GM12878 (cell line): ENCODE measurements around the gene MAFF. TPM values are rescaled to one million over a fixed set of nuclear protein-coding genes. Genes with fewer than 3 reads are reported as not detected.

Experiments
- ATAC-seq: fragments of 200-7000 bp; cut with Tn5 transposase; 3 replicates; pipeline ENCODE4 v1.9.1; 2020; ENCODE audit warnings: mild to moderate bottlenecking, moderate library complexity
- BruUV-seq: library from RNA; stranded (reverse); fragments of 400-500 nt; replicated peaks from 2 replicates; lab custom pipeline; 2021; lab: Mats Ljungman, UMichigan
- CTCF ChIA-PET: fragments of 300-600 bp; sonication (Branson Sonifier 250); formaldehyde crosslinking; extraction: SDS; loops from one replicate; lab custom pipeline; 2021; ENCODE audit warnings: inconsistent platforms; lab: Yijun Ruan, JAX
- POLR2A ChIA-PET: fragments of 350-600 bp; formaldehyde crosslinking; extraction: SDS; loops from one replicate; lab custom pipeline; 2021; ENCODE audit warnings: inconsistent platforms; lab: Charles Lee
- RAD21 ChIA-PET: fragments of 300-600 bp; sonication (Branson Sonifier 250); formaldehyde crosslinking; loops from one replicate; lab custom pipeline; 2023; ENCODE audit warnings: antibody characterized with exemption; ENCODE audit not compliant: unreplicated experiment; lab: Charles Lee
- SMC1A ChIA-PET: fragments of 300-600 bp; sonication (Branson Sonifier 250); formaldehyde crosslinking; loops from one replicate; lab custom pipeline; 2023; ENCODE audit not compliant: unreplicated experiment, uncharacterized antibody; lab: Charles Lee
- DNase-seq: peaks from one replicate; pipeline ENCODE4 v3.0.0-alpha.2; 2011; ENCODE audit warnings: low read depth, low spot score
- FAIRE-seq: peaks from 3 replicates; lab custom pipeline; 2011; peaks lifted over from hg19 to GRCh38; lab: Jason Lieb, UNC
- H2AFZ ChIP-seq: 2 replicates; pipeline ENCODE4 v1.6.0; 2011; ENCODE audit warnings: low read depth, low read length, control low read depth; ENCODE audit not compliant: control insufficient read depth
- H3K27ac ChIP-seq: 2 replicates; pipeline ENCODE4 v1.5.1; 2011; ENCODE audit warnings: control low read depth; ENCODE audit not compliant: control insufficient read depth, insufficient read depth
- H3K27me3 ChIP-seq, 2 experiments: replicated peaks in 1 of 2; 2 replicates each; pipeline versions ENCODE4 v1.6.0 to v1.6.1; 2011; ENCODE audit warnings: low read length in 1 of 2; ENCODE audit not compliant: control insufficient read depth in 2 of 2, insufficient read depth in 2 of 2
- H3K36me3 ChIP-seq, 2 experiments: 2 replicates each; pipeline ENCODE4 v1.5.1; 2011; ENCODE audit warnings: low read length in 1 of 2; ENCODE audit not compliant: control insufficient read depth in 2 of 2, insufficient read depth in 2 of 2
- H3K4me1 ChIP-seq: 2 replicates; pipeline ENCODE4 v1.6.1; 2011; ENCODE audit warnings: mild to moderate bottlenecking, low read length, moderate library complexity, mixed read lengths; ENCODE audit not compliant: control insufficient read depth, insufficient read depth
- H3K4me2 ChIP-seq: 2 replicates; pipeline ENCODE4 v1.6.0; 2011; ENCODE audit warnings: control low read depth; ENCODE audit not compliant: control insufficient read depth, insufficient read depth
- H3K4me3 ChIP-seq: fragments of 200-600 bp; sonication (generic); 2 replicates; pipeline ENCODE4 v1.5.1; 2016
- H3K79me2 ChIP-seq: 2 replicates; pipeline ENCODE4 v1.6.0; 2011; ENCODE audit warnings: low read length; ENCODE audit not compliant: control insufficient read depth, insufficient read depth
- H3K9ac ChIP-seq: 2 replicates; pipeline ENCODE4 v1.8.0; 2011; ENCODE audit warnings: low read length, control low read depth, mixed read lengths; ENCODE audit not compliant: control insufficient read depth, insufficient read depth
- H3K9me3 ChIP-seq: replicated peaks from 3 replicates; pipeline ENCODE4 v1.5.1; 2011; ENCODE audit warnings: mild to moderate bottlenecking, low read length; ENCODE audit not compliant: control insufficient read depth, insufficient read depth
- H4K20me1 ChIP-seq: 2 replicates; pipeline ENCODE4 v1.6.0; 2011; ENCODE audit not compliant: control insufficient read depth, insufficient read depth
- BCL11A ChIP-seq: IDR thresholded peaks from 2 replicates; pipeline ENCODE4 v1.6.1; 2011; ENCODE audit warnings: low read depth, low read length
- CBX3 ChIP-seq: fragments of 200-600 bp; sonication (generic); IDR thresholded peaks from 2 replicates; pipeline ENCODE4 v1.6.1; 2016; ENCODE audit warnings: low read depth, borderline replicate concordance
- CEBPB ChIP-seq, 2 experiments: fragments of 150-350 bp in 1 of 2; IDR thresholded peaks; 2 replicates each; pipeline ENCODE4 v1.6.1; 2012 to 2014; ENCODE audit warnings: low read depth in 2 of 2, low read length in 2 of 2, borderline replicate concordance in 1 of 2, inconsistent platforms in 1 of 2
- MYB ChIP-seq: fragments of 150-350 bp; IDR thresholded peaks from 2 replicates; pipeline ENCODE4 v1.6.1; 2014; ENCODE audit warnings: mild to moderate bottlenecking, low read depth, low read length, borderline replicate concordance
- NBN ChIP-seq: fragments of 450-650 bp; IDR thresholded peaks from 2 replicates; pipeline ENCODE4 v1.6.1; 2016
- NFYB ChIP-seq: IDR thresholded peaks from 2 replicates; pipeline ENCODE4 v1.6.1; 2011; ENCODE audit warnings: low read depth, mild to moderate bottlenecking, low read length, improper control_type of control experiment, moderate library complexity; ENCODE audit not compliant: insufficient read depth
- RAD51 ChIP-seq: fragments of 450-650 bp; IDR thresholded peaks from 2 replicates; pipeline ENCODE4 v1.6.1; 2016; ENCODE audit warnings: moderate library complexity, mild to moderate bottlenecking, inconsistent platforms
- SMAD1 ChIP-seq: fragments of 450-650 bp; IDR thresholded peaks from 2 replicates; pipeline ENCODE4 v1.6.1; 2018; ENCODE audit warnings: mild to moderate bottlenecking, low read depth; ENCODE audit not compliant: partially characterized antibody
- SPI1 ChIP-seq: IDR thresholded peaks from 2 replicates; pipeline ENCODE4 v1.6.1; 2011; ENCODE audit warnings: low read depth, mild to moderate bottlenecking, low read length, moderate library complexity, borderline replicate concordance; ENCODE audit not compliant: insufficient read depth
- WGBS: methylation state at CpG from one replicate; pipeline ENCODE4 v1.1.6; 2016; ENCODE audit warnings: low lambda C conversion rate; ENCODE audit not compliant: insufficient replicate concordance, insufficient coverage; ENCODE audit errors: missing lambda C conversion rate; 5-methylcytosine and 5-hydroxymethylcytosine counted together
- in situ Hi-C: fragments of 300-500 bp; cut with MboI; formaldehyde crosslinking; loops from 9 replicates; pipeline ENCODE4 v1.14.3; 2018; ENCODE audit warnings: mixed read lengths
- intact Hi-C: fragments of 100-400 bp; cut with micrococcal nuclease; formaldehyde crosslinking; loops from one replicate; pipeline ENCODE4 v1.14.2; 2022; ENCODE audit not compliant: unreplicated experiment
- polyA plus RNA-seq, 11 experiments: library from polyadenylated mRNA; depleted of rRNA in 4 of 11; unstranded in 6 of 11; stranded (reverse) in 5 of 11; fragments of >200 nt; fragmentation: Nextera tagmentation in 4 of 11; fragmentation: Illumina TruSeq in 1 of 11; extraction: Ambion mirVana in 4 of 11; extraction: Trizol in 1 of 11; gene quantifications; 1 replicate in 1 of 11; 2 replicates in 10 of 11; pipeline versions ENCODE4 v1.2.1 to v1.2.3, GENCODE V29; 2011 to 2016; ENCODE audit warnings: inconsistent platforms in 2 of 11, missing spikeins in 2 of 11, low read depth in 1 of 11
- total RNA-seq, 4 experiments: library from RNA; depleted of rRNA in 3 of 4; stranded (reverse); fragments of >200 nt in 3 of 4; fragmentation: Illumina TruSeq in 1 of 4; extraction: Trizol in 1 of 4; gene quantifications; 2 replicates each; pipeline versions ENCODE4 v1.2.1 to v1.2.3, GENCODE V29; 2013 to 2021
- TF ChIP-seq, protein P1 (sequence below): fragments of 450-650 bp; IDR thresholded peaks from 2 replicates; pipeline ENCODE4 v1.6.1; 2017; ENCODE audit warnings: mild to moderate bottlenecking, moderate library complexity
- TF ChIP-seq, protein P2 (sequence below): fragments of 450-650 bp; IDR thresholded peaks from 2 replicates; pipeline ENCODE4 v1.6.1; 2017; ENCODE audit warnings: mild to moderate bottlenecking, moderate library complexity
- TF ChIP-seq, protein P3 (sequence below): IDR thresholded peaks from 2 replicates; pipeline ENCODE4 v1.6.1; 2011; ENCODE audit warnings: borderline replicate concordance, low read depth, mild to moderate bottlenecking, moderate library complexity, low read length; ENCODE audit not compliant: insufficient read depth, poor library complexity, severe bottlenecking

The MAFF gene
- total and polyA plus RNA-seq, 10 of the 15 experiments (the other 5 are each of a cell fraction or from before 2014, with no cell fraction given): 0.22 to 2.3 (median 0.81) TPM; not detected in 1

DNA sequence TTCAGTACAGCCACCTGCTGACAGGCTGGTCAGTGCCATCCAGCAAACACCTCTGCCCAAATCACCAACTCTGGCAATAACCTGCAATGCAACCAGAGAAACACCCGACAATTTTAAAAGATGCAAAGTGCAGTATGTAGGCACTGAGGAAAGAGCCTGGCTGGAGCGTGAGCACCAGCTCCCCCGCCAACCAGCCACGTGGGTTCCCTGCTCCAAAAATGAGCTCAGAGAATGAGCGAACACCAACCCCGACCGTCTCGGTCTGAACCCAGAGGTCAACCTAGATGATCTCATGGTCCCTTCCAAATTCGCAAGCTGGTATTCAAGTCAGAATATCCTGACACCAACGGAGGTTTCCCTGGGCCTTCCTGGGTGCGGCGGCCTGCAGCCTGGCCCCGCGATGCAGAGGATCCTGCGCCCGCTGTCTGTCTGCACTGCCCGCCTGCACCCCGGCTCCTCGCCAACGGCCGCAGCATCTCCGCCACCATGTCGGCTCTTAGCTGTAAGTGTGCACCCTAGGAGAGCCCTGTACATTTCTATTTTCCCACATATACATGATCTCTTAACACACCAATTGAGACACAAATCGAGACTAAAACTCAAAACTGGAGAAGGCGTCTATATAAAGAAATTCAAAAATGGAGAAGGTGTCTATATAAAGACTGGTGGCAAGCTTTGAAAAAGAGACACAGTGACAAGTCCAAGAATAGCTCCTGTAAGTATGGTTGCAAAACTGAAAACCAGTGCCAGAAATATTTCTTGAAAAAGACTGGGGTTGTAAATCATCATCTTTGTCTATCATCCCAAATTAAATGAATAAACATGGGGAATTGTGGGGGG is 48.2 kb downstream of the MAFF start:
- peaks cover 3 to 8% of the 10 kb centered on the region in 2 experiments; a peak in 3 of 4 replicates for H3K36me3 ChIP-seq
- no TSS peak for BruUV-seq
- no peak overlapping the region for H3K9ac ChIP-seq
- no peak for ATAC-seq
- peaks cover under 1% of the 10 kb centered on the region; the same call in 1 of the 2 replicates for H3K4me1 ChIP-seq
- no peaks in the 10 kb centered on the region; the same call in 2 of the 3 replicates for H3K9me3 ChIP-seq
- ChIA-PET RAD21 (no interaction called here), CTCF (interaction anchor here (0.9 kb wide), 1 partner anchor 13 kb away, joined by 4 read pairs; no protein-coding TSS in a partner anchor), SMC1A (no interaction called here), POLR2A (no interaction called here)
- WGBS: 89% methylated on average over 25 of the region's 25 CpGs
- in situ Hi-C loops: no loop called here
- H4K20me1 ChIP-seq: no peaks in the 10 kb centered on the region
- no peak overlapping the region for H3K4me2 ChIP-seq
- no peak overlapping the region for H3K27ac ChIP-seq
- no peak for FAIRE-seq
- H2AFZ ChIP-seq: no peak overlapping the region
- TF ChIP-seq NBN (no peak), NFYB (no peak), BCL11A (no peak), CBX3 (no peak), RAD51 (no peak), SMAD1 (no peak), SPI1 (no peak), CEBPB (IDR thresholded peaks at IDR 0.05; ENCODE audit: borderline replicate concordance in 1 of 2, low read depth in 2 of 2, low read length in 2 of 2) (no peak), MYB (no peak)
- TF ChIP-seq, protein P1, sequence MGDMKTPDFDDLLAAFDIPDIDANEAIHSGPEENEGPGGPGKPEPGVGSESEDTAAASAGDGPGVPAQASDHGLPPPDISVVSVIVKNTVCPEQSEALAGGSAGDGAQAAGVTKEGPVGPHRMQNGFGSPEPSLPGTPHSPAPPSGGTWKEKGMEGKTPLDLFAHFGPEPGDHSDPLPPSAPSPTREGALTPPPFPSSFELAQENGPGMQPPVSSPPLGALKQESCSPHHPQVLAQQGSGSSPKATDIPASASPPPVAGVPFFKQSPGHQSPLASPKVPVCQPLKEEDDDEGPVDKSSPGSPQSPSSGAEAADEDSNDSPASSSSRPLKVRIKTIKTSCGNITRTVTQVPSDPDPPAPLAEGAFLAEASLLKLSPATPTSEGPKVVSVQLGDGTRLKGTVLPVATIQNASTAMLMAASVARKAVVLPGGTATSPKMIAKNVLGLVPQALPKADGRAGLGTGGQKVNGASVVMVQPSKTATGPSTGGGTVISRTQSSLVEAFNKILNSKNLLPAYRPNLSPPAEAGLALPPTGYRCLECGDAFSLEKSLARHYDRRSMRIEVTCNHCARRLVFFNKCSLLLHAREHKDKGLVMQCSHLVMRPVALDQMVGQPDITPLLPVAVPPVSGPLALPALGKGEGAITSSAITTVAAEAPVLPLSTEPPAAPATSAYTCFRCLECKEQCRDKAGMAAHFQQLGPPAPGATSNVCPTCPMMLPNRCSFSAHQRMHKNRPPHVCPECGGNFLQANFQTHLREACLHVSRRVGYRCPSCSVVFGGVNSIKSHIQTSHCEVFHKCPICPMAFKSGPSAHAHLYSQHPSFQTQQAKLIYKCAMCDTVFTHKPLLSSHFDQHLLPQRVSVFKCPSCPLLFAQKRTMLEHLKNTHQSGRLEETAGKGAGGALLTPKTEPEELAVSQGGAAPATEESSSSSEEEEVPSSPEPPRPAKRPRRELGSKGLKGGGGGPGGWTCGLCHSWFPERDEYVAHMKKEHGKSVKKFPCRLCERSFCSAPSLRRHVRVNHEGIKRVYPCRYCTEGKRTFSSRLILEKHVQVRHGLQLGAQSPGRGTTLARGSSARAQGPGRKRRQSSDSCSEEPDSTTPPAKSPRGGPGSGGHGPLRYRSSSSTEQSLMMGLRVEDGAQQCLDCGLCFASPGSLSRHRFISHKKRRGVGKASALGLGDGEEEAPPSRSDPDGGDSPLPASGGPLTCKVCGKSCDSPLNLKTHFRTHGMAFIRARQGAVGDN: no peak
- TF ChIP-seq, protein P2, sequence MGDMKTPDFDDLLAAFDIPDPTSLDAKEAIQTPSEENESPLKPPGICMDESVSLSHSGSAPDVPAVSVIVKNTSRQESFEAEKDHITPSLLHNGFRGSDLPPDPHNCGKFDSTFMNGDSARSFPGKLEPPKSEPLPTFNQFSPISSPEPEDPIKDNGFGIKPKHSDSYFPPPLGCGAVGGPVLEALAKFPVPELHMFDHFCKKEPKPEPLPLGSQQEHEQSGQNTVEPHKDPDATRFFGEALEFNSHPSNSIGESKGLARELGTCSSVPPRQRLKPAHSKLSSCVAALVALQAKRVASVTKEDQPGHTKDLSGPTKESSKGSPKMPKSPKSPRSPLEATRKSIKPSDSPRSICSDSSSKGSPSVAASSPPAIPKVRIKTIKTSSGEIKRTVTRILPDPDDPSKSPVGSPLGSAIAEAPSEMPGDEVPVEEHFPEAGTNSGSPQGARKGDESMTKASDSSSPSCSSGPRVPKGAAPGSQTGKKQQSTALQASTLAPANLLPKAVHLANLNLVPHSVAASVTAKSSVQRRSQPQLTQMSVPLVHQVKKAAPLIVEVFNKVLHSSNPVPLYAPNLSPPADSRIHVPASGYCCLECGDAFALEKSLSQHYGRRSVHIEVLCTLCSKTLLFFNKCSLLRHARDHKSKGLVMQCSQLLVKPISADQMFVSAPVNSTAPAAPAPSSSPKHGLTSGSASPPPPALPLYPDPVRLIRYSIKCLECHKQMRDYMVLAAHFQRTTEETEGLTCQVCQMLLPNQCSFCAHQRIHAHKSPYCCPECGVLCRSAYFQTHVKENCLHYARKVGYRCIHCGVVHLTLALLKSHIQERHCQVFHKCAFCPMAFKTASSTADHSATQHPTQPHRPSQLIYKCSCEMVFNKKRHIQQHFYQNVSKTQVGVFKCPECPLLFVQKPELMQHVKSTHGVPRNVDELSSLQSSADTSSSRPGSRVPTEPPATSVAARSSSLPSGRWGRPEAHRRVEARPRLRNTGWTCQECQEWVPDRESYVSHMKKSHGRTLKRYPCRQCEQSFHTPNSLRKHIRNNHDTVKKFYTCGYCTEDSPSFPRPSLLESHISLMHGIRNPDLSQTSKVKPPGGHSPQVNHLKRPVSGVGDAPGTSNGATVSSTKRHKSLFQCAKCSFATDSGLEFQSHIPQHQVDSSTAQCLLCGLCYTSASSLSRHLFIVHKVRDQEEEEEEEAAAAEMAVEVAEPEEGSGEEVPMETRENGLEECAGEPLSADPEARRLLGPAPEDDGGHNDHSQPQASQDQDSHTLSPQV: no peak
- TF ChIP-seq, protein P3, sequence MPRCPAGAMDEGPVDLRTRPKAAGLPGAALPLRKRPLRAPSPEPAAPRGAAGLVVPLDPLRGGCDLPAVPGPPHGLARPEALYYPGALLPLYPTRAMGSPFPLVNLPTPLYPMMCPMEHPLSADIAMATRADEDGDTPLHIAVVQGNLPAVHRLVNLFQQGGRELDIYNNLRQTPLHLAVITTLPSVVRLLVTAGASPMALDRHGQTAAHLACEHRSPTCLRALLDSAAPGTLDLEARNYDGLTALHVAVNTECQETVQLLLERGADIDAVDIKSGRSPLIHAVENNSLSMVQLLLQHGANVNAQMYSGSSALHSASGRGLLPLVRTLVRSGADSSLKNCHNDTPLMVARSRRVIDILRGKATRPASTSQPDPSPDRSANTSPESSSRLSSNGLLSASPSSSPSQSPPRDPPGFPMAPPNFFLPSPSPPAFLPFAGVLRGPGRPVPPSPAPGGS: no peak
- H3K79me2 ChIP-seq: no peaks in the 10 kb centered on the region
- H3K27me3 ChIP-seq: no peaks in the 10 kb centered on the region
- intact Hi-C loops: no loop called here
- H3K4me3 ChIP-seq: no peak overlapping the region
- DNase-seq: no peak
